GM19324 (cell line): Measurements from ENCODE around the gene LPGAT1.
"Not testable (repeated sequence)": the region's sequence is repeated elsewhere in the genome, so short reads cannot be mapped to it uniquely, and the experiment has no call there.

Experiments used
- ATAC-seq: cut with Tn5 transposase; IDR thresholded peaks from one replicate; pipeline ENCODE4 v1.9.1; 2021; ENCODE audit warnings: mild to moderate bottlenecking, moderate library complexity; ENCODE audit not compliant: unreplicated experiment, low FRiP score

Gene LPGAT1

GRCh38 chr1:211708926-211709325 is 121.6 kb downstream of the LPGAT1 start:
- no peak for ATAC-seq

- no peak for ATAC-seq
Measured at GRCh38 chr1:211708006-211708405, 122.6 kb downstream of the LPGAT1 start.

- no peak for ATAC-seq
Measured at GRCh38 chr1:211705467-211706091, 125.0 kb downstream of the LPGAT1 start.

GRCh38 chr1:211704543-211704942 is 126.0 kb downstream of the LPGAT1 start:
- ATAC-seq, result no peak

GRCh38 chr1:211703812-211704537 is 126.6 kb downstream of the LPGAT1 start:
- ATAC-seq, result no peak

GRCh38 chr1:211701733-211702132 is 128.8 kb downstream of the LPGAT1 start:
- no peak for ATAC-seq

- ATAC-seq, result no peak
Measured at GRCh38 chr1:211699059-211699458, 131.5 kb downstream of the LPGAT1 start.

- peak; percentile 55 for ATAC-seq
Measured at GRCh38 chr1:211698161-211699026, 132.2 kb downstream of the LPGAT1 start.

GRCh38 chr1:211697356-211697755 is 133.2 kb downstream of the LPGAT1 start:
- ATAC-seq, result peak; percentile 82

GRCh38 chr1:211695135-211695816 is 135.3 kb downstream of the LPGAT1 start:
- ATAC-seq, result peak; percentile 43

- ATAC-seq, result not testable (repeated sequence)
Measured at GRCh38 chr1:211693911-211694310, 136.7 kb downstream of the LPGAT1 start.
